Anterior cingulate cortex (tissue), 58 donors: ENCODE measurements around the gene C20orf144.

Experiments
- DNase-seq, 58 donors: peaks; one replicate each; lab custom pipeline; 2025; lab: John Stamatoyannopoulos, UW

C20orf144 gene

DNA sequence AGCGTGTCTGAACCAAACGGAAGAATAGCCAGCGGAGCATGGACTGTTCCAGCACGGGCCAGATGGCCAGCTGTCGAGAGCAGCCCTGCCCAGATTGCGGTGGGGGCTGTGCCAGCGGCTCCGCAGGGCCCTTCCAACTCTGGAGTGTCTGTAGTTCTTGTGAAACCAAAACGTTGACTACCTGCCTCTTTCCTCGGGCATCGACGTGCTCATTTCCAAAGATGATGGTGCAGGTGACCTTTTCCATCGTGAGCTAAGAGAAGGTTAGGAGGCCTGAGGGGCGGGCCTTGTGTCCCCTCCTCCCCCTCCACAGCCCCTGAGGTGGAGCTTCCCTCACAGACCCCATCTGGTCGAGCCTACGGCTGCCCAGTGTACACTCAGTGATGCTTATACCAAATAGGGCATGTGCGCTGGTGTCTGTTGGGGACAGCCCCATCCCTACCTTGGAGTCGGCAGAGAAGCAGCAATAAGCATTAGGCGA is 12.9 kb upstream of the C20orf144 start:
- DNase-seq: peak in 25 of 58 donors; percentile 21 to 64 (median 43)

- no peak for DNase-seq
Measured at GRCh38 chr20:33650111-33650752, 11.9 kb upstream of the C20orf144 start.

- DNase-seq: no peak
Measured at GRCh38 chr20:33650753-33651561, 11.2 kb upstream of the C20orf144 start.

- DNase-seq: no peak
Measured at GRCh38 chr20:33651562-33652048, 10.5 kb upstream of the C20orf144 start.

DNA sequence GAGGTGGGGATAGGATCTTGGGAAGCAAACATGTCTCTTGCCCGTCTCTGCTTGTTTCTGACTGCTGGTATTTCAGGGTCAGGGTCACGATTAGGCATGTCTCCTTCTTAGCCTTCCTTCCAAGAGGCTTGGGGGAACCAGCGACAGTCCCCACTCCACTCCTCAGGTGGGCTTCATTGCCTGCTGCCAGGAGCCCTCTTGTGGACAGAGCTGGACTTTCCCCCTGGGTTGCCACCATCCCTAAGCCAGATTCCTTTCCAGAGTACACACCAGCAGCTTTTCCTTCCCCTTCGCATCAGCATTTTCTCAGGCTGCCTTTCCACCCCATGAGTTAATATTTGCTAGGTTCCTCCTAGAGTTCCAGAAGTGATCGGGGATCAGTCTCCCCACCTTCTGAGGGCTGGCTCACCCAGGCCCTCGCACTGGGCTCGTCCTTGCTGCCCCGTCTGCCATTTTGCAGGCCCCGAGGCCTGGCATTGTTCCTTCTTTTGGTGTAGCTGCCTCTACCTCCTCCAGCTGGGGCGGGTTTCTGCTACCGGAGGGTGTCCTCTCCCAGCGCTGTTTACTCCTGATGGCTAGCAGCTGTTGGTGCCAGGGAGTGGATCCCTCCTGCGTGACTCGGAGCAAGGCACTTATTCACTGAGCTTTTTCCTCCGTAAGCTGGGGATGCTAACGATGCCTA is 8.8 kb upstream of the C20orf144 start:
- peak in 49 of 58 donors; percentile 22 to 72 (median 48) for DNase-seq

DNA sequence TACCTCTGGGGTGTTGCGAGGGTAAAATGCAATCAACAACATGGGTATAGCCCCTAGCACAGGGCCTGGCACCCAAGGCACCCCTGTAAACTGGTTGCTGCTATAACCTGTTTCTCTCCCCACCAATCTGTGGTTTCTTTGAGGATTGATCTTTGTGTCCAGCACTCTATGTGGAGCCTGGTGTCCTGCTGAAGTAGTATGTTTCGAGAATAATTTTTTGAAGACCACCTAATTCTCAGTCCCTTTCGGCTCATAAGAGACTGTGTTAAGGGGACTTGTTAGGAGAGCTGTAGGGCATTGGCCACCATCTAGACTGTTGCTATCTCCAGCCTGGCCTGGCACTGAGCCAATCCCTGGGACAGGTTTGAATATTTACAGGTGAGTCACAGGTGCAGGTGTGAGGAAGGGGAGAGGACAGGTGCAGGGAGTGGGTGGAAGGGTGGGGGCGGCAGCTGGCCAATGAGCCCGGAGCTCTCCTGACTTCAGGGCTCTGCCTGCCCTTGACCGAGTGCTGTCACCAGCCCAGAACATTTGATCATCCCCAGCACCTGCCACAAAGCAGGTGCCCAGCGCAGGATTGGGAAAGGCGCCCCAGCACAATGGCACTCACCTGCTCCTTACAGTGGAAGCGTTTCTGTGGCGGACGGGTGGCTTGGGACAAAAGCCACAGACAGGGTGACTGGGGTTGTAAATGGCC is 8.1 kb upstream of the C20orf144 start:
- peak in 4 of 58 donors; percentile 13 to 31 (median 19) for DNase-seq

GRCh38 chr20:33654680-33655161 is 7.4 kb upstream of the C20orf144 start:
- DNase-seq: no peak

DNA sequence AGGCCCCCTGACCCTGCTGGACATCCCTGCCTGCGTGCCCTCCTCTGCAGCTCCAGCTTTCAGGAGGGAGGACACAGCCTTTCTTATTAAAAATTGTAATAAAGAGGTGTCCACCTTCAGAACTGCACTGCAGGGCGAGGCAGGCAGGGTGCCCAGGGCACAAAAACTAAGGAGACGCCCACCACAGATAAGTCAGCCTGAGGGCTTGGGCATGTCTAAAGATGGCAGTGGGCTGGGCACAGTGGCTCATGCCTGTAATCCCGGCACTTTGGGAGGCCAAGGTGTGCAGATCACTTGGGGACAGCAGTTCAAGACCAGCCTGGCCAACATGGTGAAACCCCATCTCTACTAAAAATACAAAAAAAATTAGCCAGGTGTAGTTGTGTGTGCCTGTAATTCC is 7.0 kb upstream of the C20orf144 start:
- DNase-seq: no peak

GRCh38 chr20:33656010-33656782 is 5.9 kb upstream of the C20orf144 start:
- no peak for DNase-seq

DNA sequence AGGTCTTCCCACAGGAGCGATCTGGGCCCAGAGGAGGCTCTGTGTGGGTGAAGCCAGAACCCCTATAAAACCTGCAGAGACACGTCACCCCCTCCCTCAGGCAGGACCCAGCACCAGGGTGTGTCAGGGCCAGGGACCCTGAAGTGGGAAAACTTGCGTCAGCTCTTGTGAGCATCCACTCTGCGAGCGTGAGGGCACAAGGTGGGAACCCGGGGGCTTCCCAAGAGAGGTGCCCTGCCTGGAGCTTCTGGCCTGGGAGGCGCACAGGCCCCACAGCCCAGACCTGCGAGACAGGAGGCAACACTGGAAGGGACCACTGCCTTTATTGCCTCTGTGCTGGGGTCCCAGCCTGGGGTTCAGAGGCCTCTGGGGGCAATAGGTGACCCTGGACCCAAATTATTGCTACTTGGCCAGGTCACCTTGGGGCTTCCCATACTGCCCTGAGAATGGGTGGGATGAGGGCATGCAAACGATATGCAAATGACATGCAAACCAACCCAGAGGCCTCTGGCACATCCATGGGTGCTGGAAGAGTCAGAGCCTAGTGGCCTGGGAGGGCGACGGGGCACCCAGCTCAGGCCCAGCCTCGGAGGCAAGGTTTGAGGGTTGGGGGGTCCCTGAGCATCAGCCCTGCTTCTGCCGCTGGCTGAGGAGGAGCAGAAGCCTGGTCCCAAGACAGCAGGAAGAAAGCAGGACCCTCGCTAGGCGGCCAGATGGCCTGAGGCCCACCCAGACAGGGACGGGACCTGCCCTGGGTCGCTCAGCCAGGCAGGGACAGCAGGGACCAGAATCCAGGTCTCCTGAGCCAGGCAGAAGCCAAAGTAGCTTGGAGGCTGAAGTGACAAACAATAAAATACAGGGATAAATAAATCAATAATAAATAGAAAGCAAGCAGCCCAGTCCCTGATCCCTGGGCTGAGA is 5.1 kb upstream of the C20orf144 start:
- no peak for DNase-seq

DNA sequence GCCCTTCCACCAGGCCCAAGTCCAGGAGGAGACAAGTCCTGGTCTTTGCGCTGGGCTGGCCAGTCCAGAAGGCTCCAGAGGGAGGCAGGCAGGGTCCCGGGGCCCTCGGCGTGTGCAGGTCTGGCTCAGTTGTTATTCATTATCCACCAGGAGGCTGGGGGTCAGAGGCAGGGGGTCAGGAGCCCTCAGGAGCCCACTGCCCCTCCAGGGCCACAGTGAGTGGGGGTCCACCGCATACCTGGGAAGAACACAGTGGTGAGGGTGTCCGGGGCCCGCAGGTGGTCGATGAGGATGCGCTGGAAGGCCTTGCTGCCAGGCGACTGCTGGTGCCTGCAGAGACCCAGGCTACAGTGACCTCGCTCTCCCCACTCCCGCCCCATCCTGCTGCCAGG is 4.4 kb upstream of the C20orf144 start:
- no peak for DNase-seq

DNA sequence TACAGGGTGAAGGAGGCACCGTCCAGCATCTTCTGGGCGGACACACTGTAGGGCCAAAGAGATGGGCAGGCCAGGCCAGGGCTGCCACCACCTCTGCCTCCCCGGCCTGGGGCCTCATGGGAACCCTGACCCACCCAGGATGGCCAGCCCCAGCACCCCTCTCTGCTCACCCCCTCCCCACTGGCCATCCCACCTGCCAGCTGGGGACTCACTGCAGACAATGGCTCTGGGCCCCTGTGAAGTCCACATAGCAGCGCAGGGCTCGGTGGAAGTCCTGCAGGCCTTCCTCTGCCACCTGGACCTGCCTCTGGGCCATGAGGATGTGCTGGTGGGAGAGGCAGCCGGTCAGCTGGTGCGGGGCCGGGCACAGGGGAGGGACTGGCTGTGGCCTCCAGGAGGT is 3.6 kb upstream of the C20orf144 start:
- no peak for DNase-seq

DNA sequence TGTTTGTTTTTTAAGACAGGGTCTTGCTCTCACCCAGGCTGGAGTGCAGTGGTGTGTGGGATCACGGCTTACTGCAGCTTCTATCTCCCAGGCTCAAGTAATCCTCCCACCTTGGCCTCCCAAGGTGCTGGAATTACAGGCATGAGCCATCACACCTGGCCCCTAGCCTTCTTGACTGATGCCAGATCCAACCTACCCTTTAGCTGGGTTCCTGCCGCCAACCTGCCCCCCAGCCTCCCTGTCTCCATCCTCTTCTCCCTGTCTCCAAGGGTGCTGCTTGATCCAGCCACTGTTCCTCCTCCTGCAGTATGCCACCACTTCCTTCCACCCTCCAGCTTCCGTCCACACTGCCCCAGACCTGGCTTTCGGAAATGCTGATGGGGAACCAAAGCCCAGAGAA is 3.2 kb upstream of the C20orf144 start:
- no peak for DNase-seq

- DNase-seq: no peak
Measured at GRCh38 chr20:33659341-33660034, 2.6 kb upstream of the C20orf144 start.

DNA sequence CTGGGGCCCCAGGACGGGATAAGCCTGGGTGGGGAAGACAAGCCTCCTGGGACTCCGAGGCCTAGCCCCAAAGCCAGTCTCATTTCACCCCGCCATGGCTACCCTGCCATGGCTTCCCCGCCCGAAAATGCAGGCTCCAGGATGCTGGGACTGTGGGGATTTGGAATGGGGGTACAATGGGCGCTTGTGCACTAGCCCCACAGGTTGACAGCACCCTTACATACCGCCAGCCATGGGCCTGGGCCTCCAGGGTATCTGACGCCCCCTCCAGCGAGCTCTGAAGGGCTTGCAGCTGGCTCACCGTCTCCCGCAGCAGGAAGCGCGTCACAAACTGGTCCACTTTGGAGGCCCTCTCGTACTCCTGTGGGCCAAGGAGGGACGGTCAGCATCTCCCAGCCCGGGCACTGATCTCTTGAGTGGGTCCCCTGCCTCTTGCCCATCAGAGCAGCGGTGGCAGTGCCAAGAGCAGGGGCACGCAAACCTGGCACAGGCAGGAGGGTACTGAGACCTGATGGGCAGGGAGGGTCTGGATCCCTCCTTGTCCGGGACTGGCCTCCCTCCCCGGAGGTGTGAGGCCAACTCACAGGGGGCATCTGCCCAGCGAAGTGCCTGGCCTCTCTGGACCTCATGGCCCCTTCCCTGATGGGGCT is 2.0 kb upstream of the C20orf144 start:
- DNase-seq: no peak

DNA sequence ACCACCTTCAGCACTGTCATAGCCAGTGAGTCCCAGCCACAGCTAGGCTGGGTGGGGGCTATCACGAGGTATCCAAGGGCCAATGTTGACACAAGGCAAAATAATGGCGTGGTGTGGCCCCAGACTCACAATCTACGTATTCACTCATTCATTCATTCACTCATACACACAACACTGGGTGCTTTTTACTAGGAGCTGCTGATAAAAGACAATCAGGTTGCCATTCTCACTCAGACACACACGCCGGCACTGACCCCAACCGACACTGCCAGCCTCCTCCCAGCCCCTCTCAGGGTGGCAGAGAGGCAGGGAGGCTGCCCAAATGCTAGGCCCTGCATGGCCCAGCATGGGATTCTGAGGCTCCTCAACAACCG is 1.5 kb upstream of the C20orf144 start:
- DNase-seq: no peak
